LNCaP clone FGC (cell line): ENCODE data around the gene MRPL37.

Experiments
- DNase-seq: peaks from one replicate; pipeline ENCODE4 v3.0.0-alpha.2; 2011; ENCODE audit warnings: low read depth
- H3K4me3 ChIP-seq: 2 replicates; pipeline ENCODE4 v1.5.1; 2011; ENCODE audit warnings: mild to moderate bottlenecking, low read depth, low read length, control low read depth
- TF ChIP-seq, protein P1 (sequence below): IDR thresholded peaks from 2 replicates; pipeline ENCODE4 v1.5.1; 2012; ENCODE audit warnings: mild to moderate bottlenecking; ENCODE audit not compliant: control insufficient read depth, insufficient read depth; ENCODE audit errors: extremely low read depth

Gene MRPL37

DNA sequence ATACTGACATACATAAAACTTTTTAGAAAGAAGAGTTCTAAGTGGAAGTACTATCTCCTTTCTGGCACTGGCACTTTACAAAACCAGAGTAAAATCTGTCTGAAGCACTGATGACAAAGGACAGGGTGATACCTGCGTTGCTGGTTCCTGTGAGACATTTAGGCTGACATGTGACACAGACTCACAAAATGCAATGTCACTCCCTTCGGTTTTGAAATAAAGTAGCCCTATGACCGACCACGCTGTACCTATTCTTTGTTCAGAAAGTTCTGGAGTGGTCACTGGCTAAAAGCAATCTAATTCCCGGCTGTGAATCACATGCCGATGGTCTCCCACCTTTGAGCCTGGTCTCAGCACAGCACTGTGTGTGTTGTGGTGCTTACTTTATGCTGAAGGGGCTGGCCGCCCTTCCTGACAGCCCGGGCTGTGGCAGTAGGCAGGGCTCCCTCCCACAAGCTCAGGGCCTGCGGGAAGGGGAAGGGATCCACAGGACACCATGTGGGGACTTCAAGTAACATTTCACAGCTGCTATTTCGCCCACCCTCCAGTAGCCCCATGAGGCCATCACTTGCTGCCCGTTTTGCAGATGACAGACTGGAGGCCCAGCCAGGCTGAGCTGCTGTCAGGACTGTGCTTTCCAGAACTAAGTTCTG lies 48.0 kb downstream of the MRPL37 start:
- TF ChIP-seq, protein P1, sequence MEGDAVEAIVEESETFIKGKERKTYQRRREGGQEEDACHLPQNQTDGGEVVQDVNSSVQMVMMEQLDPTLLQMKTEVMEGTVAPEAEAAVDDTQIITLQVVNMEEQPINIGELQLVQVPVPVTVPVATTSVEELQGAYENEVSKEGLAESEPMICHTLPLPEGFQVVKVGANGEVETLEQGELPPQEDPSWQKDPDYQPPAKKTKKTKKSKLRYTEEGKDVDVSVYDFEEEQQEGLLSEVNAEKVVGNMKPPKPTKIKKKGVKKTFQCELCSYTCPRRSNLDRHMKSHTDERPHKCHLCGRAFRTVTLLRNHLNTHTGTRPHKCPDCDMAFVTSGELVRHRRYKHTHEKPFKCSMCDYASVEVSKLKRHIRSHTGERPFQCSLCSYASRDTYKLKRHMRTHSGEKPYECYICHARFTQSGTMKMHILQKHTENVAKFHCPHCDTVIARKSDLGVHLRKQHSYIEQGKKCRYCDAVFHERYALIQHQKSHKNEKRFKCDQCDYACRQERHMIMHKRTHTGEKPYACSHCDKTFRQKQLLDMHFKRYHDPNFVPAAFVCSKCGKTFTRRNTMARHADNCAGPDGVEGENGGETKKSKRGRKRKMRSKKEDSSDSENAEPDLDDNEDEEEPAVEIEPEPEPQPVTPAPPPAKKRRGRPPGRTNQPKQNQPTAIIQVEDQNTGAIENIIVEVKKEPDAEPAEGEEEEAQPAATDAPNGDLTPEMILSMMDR = no peak
- DNase-seq = no peak
- H3K4me3 ChIP-seq = no peak overlapping the region

DNA sequence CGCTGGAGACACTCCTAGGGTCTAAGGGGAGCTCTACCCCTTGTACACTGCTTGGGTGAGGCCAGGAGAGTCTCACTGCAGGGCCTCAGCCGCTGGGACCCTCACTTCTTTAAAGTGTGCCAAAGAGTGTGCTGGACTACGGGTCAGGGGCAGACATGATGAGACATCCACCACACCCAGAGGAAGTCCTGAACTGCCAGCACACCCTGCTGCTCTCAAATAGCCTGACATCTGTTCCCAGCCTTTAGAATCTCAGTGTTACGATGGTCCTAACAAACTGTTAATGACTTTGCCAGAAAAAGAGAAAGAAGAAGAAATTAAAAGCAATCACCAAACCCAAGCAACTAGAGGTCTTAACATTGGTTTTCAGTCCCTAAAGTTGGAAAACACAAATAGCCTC lies 49.0 kb downstream of the MRPL37 start:
- TF ChIP-seq, protein P1 = no peak
- H3K4me3 ChIP-seq = no peak overlapping the region
- DNase-seq = no peak

DNA sequence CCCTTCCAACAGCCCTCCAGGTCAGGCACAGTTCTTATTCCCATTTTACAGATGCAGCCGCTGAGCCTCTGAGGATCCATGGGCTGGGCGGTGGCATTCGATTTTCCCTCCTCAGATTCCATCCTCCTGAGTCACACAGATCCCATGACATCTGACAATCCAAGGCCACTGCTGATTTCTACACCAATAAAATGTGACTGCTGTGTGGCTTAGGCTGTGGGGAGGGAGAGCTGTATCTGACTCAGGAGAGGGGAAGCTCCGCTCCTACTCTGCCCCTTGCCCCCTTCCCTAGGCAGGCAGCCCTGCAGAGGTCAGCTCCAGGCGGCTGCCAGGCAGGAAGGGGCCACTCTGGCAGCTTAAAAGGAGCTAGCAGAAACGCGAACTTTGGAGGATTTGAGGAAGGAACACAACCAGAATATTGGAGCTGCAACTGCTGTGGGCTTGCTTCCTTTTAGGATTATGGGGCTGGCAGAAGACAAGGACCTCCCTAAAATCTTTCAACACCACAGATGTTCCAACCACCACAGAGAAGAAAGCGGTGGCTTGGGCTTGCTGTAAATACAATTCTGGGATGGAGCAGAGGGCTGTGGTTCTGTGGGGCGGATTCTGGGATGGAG lies 50.0 kb downstream of the MRPL37 start:
- TF ChIP-seq, protein P1 = no peak
- no peak overlapping the region for H3K4me3 ChIP-seq

DNA sequence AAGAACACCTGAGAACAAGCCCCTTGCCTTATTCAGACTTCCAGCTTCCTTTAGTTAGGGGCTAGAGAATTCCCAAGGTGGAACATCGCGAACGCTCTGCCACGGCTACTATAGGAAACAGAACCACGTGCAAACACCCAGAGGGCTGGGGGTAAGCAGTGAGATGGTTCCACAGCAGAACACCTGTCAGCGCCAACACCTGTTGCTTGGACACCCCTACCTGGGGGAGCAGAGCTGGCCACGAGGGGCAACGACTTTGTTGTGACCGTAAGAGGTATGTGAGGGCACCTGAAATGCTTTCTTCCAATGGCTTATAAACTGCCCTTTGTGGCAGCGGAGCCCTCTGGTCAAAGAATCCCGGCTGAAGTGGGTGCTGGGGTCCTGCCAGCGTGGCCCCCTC lies 50.7 kb downstream of the MRPL37 start:
- DNase-seq = no peak
- TF ChIP-seq, protein P1 = no peak
- no peak overlapping the region for H3K4me3 ChIP-seq

More for the DNA sequence above, 50.0 kb downstream of the MRPL37 start:
- DNase-seq = no peak

DNA sequence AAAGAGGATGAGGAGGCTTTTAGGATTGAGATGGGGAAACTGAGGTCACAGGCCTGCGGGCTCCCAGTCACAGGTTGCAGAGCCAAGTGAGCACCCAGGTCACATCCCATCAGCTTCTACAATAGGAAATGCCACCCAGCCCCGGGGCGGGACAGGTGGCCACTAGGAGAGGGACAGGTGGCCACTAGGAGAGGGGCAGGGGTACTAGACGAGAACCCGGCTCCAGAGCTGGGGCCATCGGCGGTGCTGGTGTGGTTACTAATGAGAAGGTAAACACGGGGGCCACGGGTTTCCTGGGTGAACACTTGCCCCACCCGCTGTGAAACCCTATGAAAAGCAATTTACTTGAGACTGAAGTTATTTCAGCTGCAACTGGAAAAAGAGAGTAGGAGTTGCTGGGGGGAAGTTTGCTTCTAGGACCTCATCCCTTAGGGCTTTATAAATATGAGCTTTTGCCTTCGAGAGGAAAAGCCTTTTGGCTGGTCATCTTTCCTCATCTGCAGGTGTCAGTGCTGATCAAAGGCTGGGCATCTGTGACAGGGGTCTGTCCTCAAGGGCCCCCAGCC lies 52.5 kb downstream of the MRPL37 start:
- H3K4me3 ChIP-seq = no peak overlapping the region
- no peak for DNase-seq
- TF ChIP-seq, protein P1 = no peak

DNA sequence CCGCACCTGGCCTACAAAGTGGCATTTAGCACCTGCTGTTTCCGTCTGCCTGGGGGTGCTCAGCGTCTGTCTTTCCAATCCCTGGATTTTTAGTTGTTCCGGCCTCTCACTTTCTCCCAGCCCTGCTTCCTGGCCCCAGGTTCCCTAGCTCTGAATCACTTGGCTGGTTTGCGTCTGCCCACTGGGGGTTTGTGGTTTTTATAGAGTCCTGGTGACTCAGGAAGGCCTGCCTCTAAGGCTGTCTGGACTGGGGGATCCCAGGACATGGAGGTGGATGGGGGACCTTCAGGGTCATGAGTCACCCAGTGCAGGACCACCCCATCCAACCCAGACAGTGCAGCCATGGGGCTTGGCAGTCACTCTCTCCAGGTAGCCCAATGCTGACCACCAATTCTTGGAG lies 53.5 kb downstream of the MRPL37 start:
- no peak overlapping the region for H3K4me3 ChIP-seq
- TF ChIP-seq, protein P1 = no peak
- DNase-seq = no peak
